ENCODE data around the gene LRP1B. TPM values are rescaled to one million over a fixed set of nuclear protein-coding genes. Genes with fewer than 3 reads are reported as not detected.

LRP1B gene
- total RNA-seq, 6 experiments from 2014 or later = 0.06 to 1.7 (median 0.15) TPM; not detected in 1

- Histone ChIP-seq H3K27ac (no peak overlapping the region), H3K4me3 (no peak overlapping the region), H3K27me3 (no peaks in the 10 kb centered on the region), H3K36me3 (no peaks in the 10 kb centered on the region), H3K9me3 (no peaks in the 10 kb centered on the region), H3K4me1 (no peaks in the 10 kb centered on the region)
- TF ChIP-seq POLR2A (IDR thresholded peaks at IDR 0.05) (no peak), CTCF (IDR thresholded peaks at IDR 0.05) (no peak)
- WGBS (ENCODE audit: insufficient coverage, low coverage, low lambda C conversion rate, missing lambda C conversion rate) = 66% methylated on average over 4 of the region's 6 CpGs
- ATAC-seq (no peak), DNase-seq (no peak)
- intact Hi-C loops (cut with DNase I) = no loop called here
Observed at GRCh38 chr2:141475801-141476200, 655.0 kb downstream of the LRP1B start.

DNA sequence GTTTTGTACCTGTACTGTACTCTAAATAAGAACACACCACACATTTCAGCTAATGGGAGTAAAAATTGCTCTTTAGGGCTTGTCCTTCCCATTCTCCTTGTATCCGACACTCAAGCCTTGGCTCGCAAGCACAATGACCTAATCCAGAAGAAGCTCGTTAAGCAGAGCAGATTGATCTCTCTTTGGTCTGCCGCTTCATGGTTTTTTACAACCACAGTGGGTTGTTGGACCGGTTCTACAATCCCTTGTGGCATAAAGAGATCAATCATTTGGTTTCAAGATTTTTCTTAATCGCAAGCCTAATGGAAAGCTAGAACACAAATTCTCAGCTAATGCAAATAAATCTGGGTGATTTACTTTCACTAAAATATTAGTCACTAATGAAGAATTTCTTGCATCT is 662.1 kb downstream of the LRP1B start:
- no peaks in the 10 kb centered on the region for H3K36me3 ChIP-seq
- no peaks in the 10 kb centered on the region for H3K4me1 ChIP-seq
- DNase-seq (no peak), ATAC-seq (no peak)
- no peaks in the 10 kb centered on the region for H3K9me3 ChIP-seq
- intact Hi-C loops (cut with DNase I) = no loop called here
- TF ChIP-seq CTCF (IDR thresholded peaks at IDR 0.05) = no peak
- TF ChIP-seq POLR2A (IDR thresholded peaks at IDR 0.05) = no peak
- no peaks in the 10 kb centered on the region for H3K27me3 ChIP-seq
- WGBS (ENCODE audit: insufficient coverage, low coverage, low lambda C conversion rate, missing lambda C conversion rate) = 68% methylated on average over 6 of the region's 6 CpGs
- H3K27ac ChIP-seq = no peak overlapping the region
- no peak overlapping the region for H3K4me3 ChIP-seq

DNA sequence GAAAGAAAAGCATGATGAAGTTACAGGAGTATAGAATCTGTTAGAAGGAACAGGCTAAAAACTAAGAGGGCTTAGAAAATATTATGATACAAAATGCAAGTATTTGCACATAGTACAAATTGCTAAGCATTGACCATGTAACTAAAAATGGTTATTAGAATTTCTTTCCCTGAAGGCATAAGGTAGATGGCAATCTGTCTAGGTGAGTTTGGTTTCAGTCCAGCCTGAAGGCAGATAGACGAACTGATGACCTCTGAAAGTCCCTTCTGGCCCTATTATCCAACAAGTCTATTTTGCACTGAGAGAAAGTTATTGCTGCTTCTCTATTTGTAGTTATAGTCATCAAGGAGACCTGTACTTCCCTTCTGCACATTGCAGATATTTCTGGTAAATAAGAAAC is 663.5 kb downstream of the LRP1B start:
- intact Hi-C loops (cut with DNase I) = no loop called here
- no peak overlapping the region for H3K27ac ChIP-seq
- 15% methylated on average over 1 of the region's 1 CpG for WGBS (ENCODE audit: insufficient coverage, low coverage, low lambda C conversion rate, missing lambda C conversion rate)
- no peaks in the 10 kb centered on the region for H3K4me1 ChIP-seq
- no peaks in the 10 kb centered on the region for H3K9me3 ChIP-seq
- ATAC-seq (no peak), DNase-seq (no peak)
- no peaks in the 10 kb centered on the region for H3K36me3 ChIP-seq
- TF ChIP-seq POLR2A (IDR thresholded peaks at IDR 0.05) (no peak), CTCF (IDR thresholded peaks at IDR 0.05) (no peak)
- H3K27me3 ChIP-seq = no peaks in the 10 kb centered on the region
- H3K4me3 ChIP-seq = no peak overlapping the region

- no peaks in the 10 kb centered on the region for H3K4me1 ChIP-seq
- H3K27me3 ChIP-seq = no peaks in the 10 kb centered on the region
- DNase-seq (no peak), ATAC-seq (no peak)
- H3K4me3 ChIP-seq = no peak overlapping the region
- no peak for TF ChIP-seq CTCF (IDR thresholded peaks at IDR 0.05)
- no peak for TF ChIP-seq POLR2A (IDR thresholded peaks at IDR 0.05)
- intact Hi-C loops (cut with DNase I) = no loop called here
- H3K36me3 ChIP-seq = no peaks in the 10 kb centered on the region
- no peaks in the 10 kb centered on the region for H3K9me3 ChIP-seq
- no peak overlapping the region for H3K27ac ChIP-seq
Observed at GRCh38 chr2:141464995-141465394, 665.8 kb downstream of the LRP1B start.

GRCh38 chr2:141458351-141458750 is 672.5 kb downstream of the LRP1B start:
- no peaks in the 10 kb centered on the region for H3K27me3 ChIP-seq
- ATAC-seq = no peak
- H3K4me3 ChIP-seq = no peak overlapping the region
- WGBS (ENCODE audit: insufficient coverage, low coverage, low lambda C conversion rate, missing lambda C conversion rate) = 58% methylated on average over 7 of the region's 7 CpGs
- H3K4me1 ChIP-seq = no peaks in the 10 kb centered on the region
- no peaks in the 10 kb centered on the region for H3K36me3 ChIP-seq
- H3K27ac ChIP-seq = no peak overlapping the region
- no peak for DNase-seq
- intact Hi-C loops (cut with DNase I) = no loop called here
- TF ChIP-seq CTCF (IDR thresholded peaks at IDR 0.05) (no peak), POLR2A (IDR thresholded peaks at IDR 0.05) (no peak)
- H3K9me3 ChIP-seq = no peaks in the 10 kb centered on the region

Measured in right lobe of liver (tissue), 6 donors.